ENCODE measurements around the gene PODNL1. TPM values are rescaled to one million over a fixed set of nuclear protein-coding genes. Genes with fewer than 3 reads are reported as not detected.

The PODNL1 gene
- polyA plus RNA-seq, 1 experiment = 2.8 TPM

DNA sequence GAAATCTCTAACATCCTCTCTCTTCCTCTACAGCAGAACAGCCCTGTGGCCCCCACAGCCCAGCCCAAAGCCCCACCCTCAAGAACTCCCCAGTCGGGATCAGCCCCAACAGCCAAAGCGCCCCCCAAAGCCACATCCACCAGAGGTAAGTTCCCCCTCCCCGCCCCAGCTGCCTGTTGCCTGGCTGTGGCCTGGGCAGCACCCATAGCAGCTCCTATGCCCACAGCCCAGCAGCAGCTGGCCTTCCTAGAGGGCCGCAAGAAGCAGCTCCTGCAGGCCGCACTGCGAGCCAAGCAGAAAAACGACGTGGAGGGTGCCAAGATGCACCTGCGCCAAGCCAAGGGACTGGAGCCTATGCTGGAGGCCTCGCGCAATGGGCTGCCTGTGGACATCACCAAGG lies 17.7 kb downstream of the PODNL1 start:
- H3K27me3 ChIP-seq (ENCODE audit: control insufficient read depth, insufficient read depth, low read length) = no peaks in the 10 kb centered on the region
- TF ChIP-seq, protein P1, sequence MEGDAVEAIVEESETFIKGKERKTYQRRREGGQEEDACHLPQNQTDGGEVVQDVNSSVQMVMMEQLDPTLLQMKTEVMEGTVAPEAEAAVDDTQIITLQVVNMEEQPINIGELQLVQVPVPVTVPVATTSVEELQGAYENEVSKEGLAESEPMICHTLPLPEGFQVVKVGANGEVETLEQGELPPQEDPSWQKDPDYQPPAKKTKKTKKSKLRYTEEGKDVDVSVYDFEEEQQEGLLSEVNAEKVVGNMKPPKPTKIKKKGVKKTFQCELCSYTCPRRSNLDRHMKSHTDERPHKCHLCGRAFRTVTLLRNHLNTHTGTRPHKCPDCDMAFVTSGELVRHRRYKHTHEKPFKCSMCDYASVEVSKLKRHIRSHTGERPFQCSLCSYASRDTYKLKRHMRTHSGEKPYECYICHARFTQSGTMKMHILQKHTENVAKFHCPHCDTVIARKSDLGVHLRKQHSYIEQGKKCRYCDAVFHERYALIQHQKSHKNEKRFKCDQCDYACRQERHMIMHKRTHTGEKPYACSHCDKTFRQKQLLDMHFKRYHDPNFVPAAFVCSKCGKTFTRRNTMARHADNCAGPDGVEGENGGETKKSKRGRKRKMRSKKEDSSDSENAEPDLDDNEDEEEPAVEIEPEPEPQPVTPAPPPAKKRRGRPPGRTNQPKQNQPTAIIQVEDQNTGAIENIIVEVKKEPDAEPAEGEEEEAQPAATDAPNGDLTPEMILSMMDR (IDR thresholded peaks at IDR 0.05; ENCODE audit: low read depth, low read length) = no peak
- H3K27ac ChIP-seq (ENCODE audit: low read depth, low read length) = no peak overlapping the region
- CTCF ChIA-PET = interaction anchor here (1.2 to 1.8 kb wide), 2 partner anchors 128 to 155 kb away, joined by 3 read pairs; no protein-coding TSS in a partner anchor
- peaks cover 11% of the 10 kb centered on the region for H3K9me3 ChIP-seq (ENCODE audit: control insufficient read depth, insufficient read depth, low read length)
- POLR2A ChIA-PET = interaction anchor here (1.1 kb wide), 1 partner anchor 18 kb away, joined by 4 read pairs; the partner anchor contains the start of gene PODNL1
- no peak overlapping the region for H3K4me3 ChIP-seq (ENCODE audit: low read depth, low read length)
- DNase-seq (ENCODE audit: low read depth, low spot score) = no peak

- ChIA-PET CTCF (no interaction called here), POLR2A (interaction anchor here (0.7 kb wide), 1 partner anchor 12 kb away, joined by 5 read pairs; no protein-coding TSS in a partner anchor)
- no peak overlapping the region for H3K4me3 ChIP-seq (ENCODE audit: low read depth, low read length)
- DNase-seq (ENCODE audit: low read depth, low spot score) = no peak
- peaks cover 11% of the 10 kb centered on the region for H3K9me3 ChIP-seq (ENCODE audit: control insufficient read depth, insufficient read depth, low read length)
- TF ChIP-seq, protein P1 (IDR thresholded peaks at IDR 0.05; ENCODE audit: low read depth, low read length) = no peak
- H3K27me3 ChIP-seq (ENCODE audit: control insufficient read depth, insufficient read depth, low read length) = no peaks in the 10 kb centered on the region
- no peak overlapping the region for H3K27ac ChIP-seq (ENCODE audit: low read depth, low read length)
Measured at GRCh38 chr19:13918726-13919411, 19.3 kb downstream of the PODNL1 start.

DNA sequence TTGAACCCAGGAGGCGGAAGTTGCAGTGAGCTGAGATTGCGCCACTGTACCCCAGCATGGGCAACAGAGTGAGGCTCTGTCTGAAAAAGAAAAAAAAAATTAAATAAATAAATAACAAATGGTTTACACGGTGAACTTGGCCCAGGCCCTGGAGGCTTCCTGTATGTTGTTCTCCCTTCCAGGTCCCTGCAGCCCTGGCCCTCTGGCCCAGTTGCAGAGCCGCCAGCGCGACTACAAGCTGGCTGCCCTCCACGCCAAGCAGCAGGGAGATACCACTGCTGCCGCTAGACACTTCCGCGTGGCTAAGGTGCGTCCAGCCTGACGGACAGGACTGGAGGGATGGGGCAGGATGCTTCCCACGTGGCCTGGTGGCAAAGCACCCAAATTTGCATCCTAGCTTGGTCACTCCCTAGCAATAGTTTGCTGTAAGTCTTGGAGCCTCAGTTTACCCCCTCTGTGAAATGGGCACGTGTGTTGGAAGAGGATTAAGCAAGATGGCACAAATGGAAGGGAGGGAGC lies 20.3 kb downstream of the PODNL1 start:
- POLR2A ChIA-PET = no interaction called here
- no peak for DNase-seq (ENCODE audit: low read depth, low spot score)
- H3K9me3 ChIP-seq (ENCODE audit: control insufficient read depth, insufficient read depth, low read length) = peaks cover 11% of the 10 kb centered on the region
- H3K4me3 ChIP-seq (ENCODE audit: low read depth, low read length) = no peak overlapping the region
- H3K27ac ChIP-seq (ENCODE audit: low read depth, low read length) = no peak overlapping the region
- H3K27me3 ChIP-seq (ENCODE audit: control insufficient read depth, insufficient read depth, low read length) = no peaks in the 10 kb centered on the region
- TF ChIP-seq, protein P1 (IDR thresholded peaks at IDR 0.05; ENCODE audit: low read depth, low read length) = no peak
- CTCF ChIA-PET = no interaction called here

GRCh38 chr19:13914777-13915176 lies 23.4 kb downstream of the PODNL1 start:
- POLR2A ChIA-PET = no interaction called here
- no peaks in the 10 kb centered on the region; the same call in 1 of the 2 replicates for H3K9me3 ChIP-seq (ENCODE audit: control insufficient read depth, insufficient read depth, low read length)
- CTCF ChIA-PET = no interaction called here
- TF ChIP-seq, protein P1 (IDR thresholded peaks at IDR 0.05; ENCODE audit: low read depth, low read length) = no peak
- no peak overlapping the region for H3K27ac ChIP-seq (ENCODE audit: low read depth, low read length)
- no peak for DNase-seq (ENCODE audit: low read depth, low spot score)
- H3K27me3 ChIP-seq (ENCODE audit: control insufficient read depth, insufficient read depth, low read length) = no peaks in the 10 kb centered on the region
- no peak overlapping the region for H3K4me3 ChIP-seq (ENCODE audit: low read depth, low read length)

DNA sequence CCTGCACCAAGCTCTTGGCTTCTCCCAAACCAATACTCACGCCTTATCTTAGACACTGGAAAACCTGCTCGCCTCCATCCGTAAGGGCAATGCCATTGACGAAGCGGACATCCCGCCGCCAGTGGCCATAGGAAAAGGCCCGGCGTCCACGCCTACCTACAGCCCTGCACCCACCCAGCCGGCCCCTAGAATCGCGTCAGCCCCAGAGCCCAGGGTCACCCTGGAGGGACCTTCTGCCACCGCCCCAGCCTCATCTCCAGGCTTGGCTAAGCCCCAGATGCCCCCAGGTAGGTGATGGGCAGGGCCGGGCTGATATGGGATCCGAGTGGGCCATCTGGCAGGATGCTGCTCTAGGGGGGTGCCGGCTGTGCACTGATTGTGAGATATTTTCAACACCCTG lies 24.9 kb downstream of the PODNL1 start:
- Histone ChIP-seq H3K4me3 (ENCODE audit: low read depth, low read length) (no peak overlapping the region), H3K27me3 (ENCODE audit: control insufficient read depth, insufficient read depth, low read length) (no peaks in the 10 kb centered on the region), H3K9me3 (ENCODE audit: control insufficient read depth, insufficient read depth, low read length) (no peaks in the 10 kb centered on the region; the same call in 1 of the 2 replicates), H3K27ac (ENCODE audit: low read depth, low read length) (no peak overlapping the region)
- DNase-seq (ENCODE audit: low read depth, low spot score) = no peak
- ChIA-PET CTCF (no interaction called here), POLR2A (no interaction called here)
- TF ChIP-seq, protein P1 (IDR thresholded peaks at IDR 0.05; ENCODE audit: low read depth, low read length) = no peak

Measured in AG04450 (cell line).